Osteoblast (primary cell): ENCODE data around the gene BROX. TPM values are rescaled to one million over a fixed set of nuclear protein-coding genes. Genes with fewer than 3 reads are reported as not detected.

Source experiments
- DNase-seq: peaks from one replicate; pipeline ENCODE4 v3.0.0; 2011; ENCODE audit warnings: low spot score, mixed read lengths; ENCODE audit not compliant: insufficient read length; ENCODE audit errors: missing footprints
- H2AFZ ChIP-seq: 2 replicates; pipeline ENCODE4 v1.6.0; 2011; ENCODE audit warnings: mild to moderate bottlenecking, low read length
- H3K27ac ChIP-seq: 2 replicates; pipeline ENCODE4 v1.5.1; 2011; ENCODE audit warnings: mild to moderate bottlenecking, low read depth, low read length, moderate library complexity
- H3K27me3 ChIP-seq: 2 replicates; pipeline ENCODE4 v1.6.0; 2012; ENCODE audit warnings: mild to moderate bottlenecking, control low read depth, inconsistent platforms, low read length, moderate library complexity; ENCODE audit not compliant: insufficient read depth
- H3K36me3 ChIP-seq: 2 replicates; pipeline ENCODE4 v1.5.1; 2011; ENCODE audit warnings: mild to moderate bottlenecking, low read length, control low read depth, moderate library complexity; ENCODE audit not compliant: insufficient read depth
- H3K4me1 ChIP-seq: 2 replicates; pipeline ENCODE4 v1.5.1; 2011; ENCODE audit warnings: mild to moderate bottlenecking, low read length, control low read depth, moderate library complexity; ENCODE audit not compliant: insufficient read depth
- H3K4me2 ChIP-seq: 2 replicates; pipeline ENCODE4 v1.6.0; 2011; ENCODE audit warnings: mild to moderate bottlenecking, low read length; ENCODE audit not compliant: insufficient read depth
- H3K4me3 ChIP-seq: fragments of 200-600 bp; sonication (generic); 3 replicates; pipeline ENCODE4 v1.5.1; 2012; ENCODE audit warnings: mild to moderate bottlenecking, low read length, inconsistent platforms; ENCODE audit not compliant: insufficient read depth
- H3K79me2 ChIP-seq: 2 replicates; pipeline ENCODE4 v1.6.0; 2012; ENCODE audit warnings: mild to moderate bottlenecking, low read length, control low read depth, inconsistent platforms; ENCODE audit not compliant: insufficient read depth
- H3K9me3 ChIP-seq: 2 replicates; pipeline ENCODE4 v1.5.1; 2011; ENCODE audit warnings: low read depth, low read length, control low read depth
- H4K20me1 ChIP-seq: 2 replicates; pipeline ENCODE4 v1.6.0; 2012; ENCODE audit warnings: mild to moderate bottlenecking, low read length, control low read depth; ENCODE audit not compliant: insufficient read depth
- CTCF ChIP-seq: IDR thresholded peaks from 2 replicates; pipeline ENCODE4 v1.5.1; 2011; ENCODE audit warnings: mild to moderate bottlenecking, low read depth, low read length, moderate library complexity; ENCODE audit errors: extremely low read depth
- total RNA-seq: library from RNA; depleted of rRNA; stranded (reverse); fragments of >200 nt; gene quantifications from 2 replicates; pipeline ENCODE4 v1.2.3, GENCODE V29; 2012

BROX gene
- total RNA-seq, 1 donor = 77.4 TPM

GRCh38 chr1:222713091-222713961 lies 962 bp downstream of the BROX start:
- H3K27ac ChIP-seq = peak overlapping the region; percentile 99
- H3K4me3 ChIP-seq = peak overlapping the region; percentile 84
- peaks cover 3% of the 10 kb centered on the region for H4K20me1 ChIP-seq
- peak overlapping the region; percentile 92 for H3K4me2 ChIP-seq
- no peaks in the 10 kb centered on the region for H3K27me3 ChIP-seq
- peaks cover 71% of the 10 kb centered on the region for H3K79me2 ChIP-seq
- no peak for TF ChIP-seq CTCF
- H2AFZ ChIP-seq = peak overlapping the region; percentile 92
- H3K9me3 ChIP-seq = no peaks in the 10 kb centered on the region
- peaks cover 19% of the 10 kb centered on the region for H3K36me3 ChIP-seq
- H3K4me1 ChIP-seq = peaks cover 11% of the 10 kb centered on the region
- DNase-seq = peak; percentile 93

GRCh38 chr1:222716393-222716792 lies 4.0 kb downstream of the BROX start:
- H3K27me3 ChIP-seq = no peaks in the 10 kb centered on the region
- H3K4me3 ChIP-seq = no peak overlapping the region
- peaks cover 42% of the 10 kb centered on the region for H3K79me2 ChIP-seq
- H3K27ac ChIP-seq = no peak overlapping the region
- H3K4me1 ChIP-seq = no peaks in the 10 kb centered on the region
- H3K36me3 ChIP-seq = peaks cover 44% of the 10 kb centered on the region
- DNase-seq = no peak
- no peaks in the 10 kb centered on the region for H4K20me1 ChIP-seq
- H3K9me3 ChIP-seq = no peaks in the 10 kb centered on the region
- H2AFZ ChIP-seq = no peak overlapping the region
- no peak overlapping the region for H3K4me2 ChIP-seq
- no peak for TF ChIP-seq CTCF

GRCh38 chr1:222728746-222729145 lies 16.4 kb downstream of the BROX start:
- Histone ChIP-seq H3K4me2 (no peak overlapping the region), H3K9me3 (no peaks in the 10 kb centered on the region), H3K4me1 (no peaks in the 10 kb centered on the region), H3K27ac (no peak overlapping the region), H2AFZ (no peak overlapping the region), H3K27me3 (no peaks in the 10 kb centered on the region), H3K4me3 (no peak overlapping the region), H4K20me1 (no peaks in the 10 kb centered on the region), H3K79me2 (no peaks in the 10 kb centered on the region), H3K36me3 (peaks cover 88% of the 10 kb centered on the region)
- no peak for TF ChIP-seq CTCF
- DNase-seq = no peak

GRCh38 chr1:222730866-222731265 lies 18.5 kb downstream of the BROX start:
- H4K20me1 ChIP-seq = no peaks in the 10 kb centered on the region
- no peaks in the 10 kb centered on the region for H3K4me1 ChIP-seq
- H3K27ac ChIP-seq = no peak overlapping the region
- no peak overlapping the region for H3K4me3 ChIP-seq
- H3K4me2 ChIP-seq = no peak overlapping the region
- no peak overlapping the region for H2AFZ ChIP-seq
- no peak for DNase-seq
- H3K79me2 ChIP-seq = no peaks in the 10 kb centered on the region
- no peaks in the 10 kb centered on the region for H3K27me3 ChIP-seq
- peaks cover 90% of the 10 kb centered on the region for H3K36me3 ChIP-seq
- H3K9me3 ChIP-seq = no peaks in the 10 kb centered on the region
- no peak for TF ChIP-seq CTCF
